RWPE2 (cell line): ENCODE results near the gene DCLRE1C.
"Not testable (repeated sequence)": the region's sequence is repeated elsewhere in the genome, so short reads cannot be mapped to it uniquely, and the experiment has no call there.

ENCODE experiments used
- ATAC-seq: fragments of 200-7000 bp; cut with Tn5 transposase; 3 replicates; pipeline ENCODE4 v1.9.1; 2021; ENCODE audit warnings: low read depth
- DNase-seq: peaks from one replicate; pipeline ENCODE4 v3.0.0-alpha.2; 2020; ENCODE audit warnings: low spot score
- H3K27ac ChIP-seq: fragments of 450-650 bp; 2 replicates; pipeline ENCODE4 v1.5.1; 2017; ENCODE audit warnings: mild to moderate bottlenecking; ENCODE audit not compliant: poor library complexity, severe bottlenecking
- H3K27me3 ChIP-seq: fragments of 250-450 bp; sonication (Bioruptor Pico); 2 replicates; pipeline ENCODE4 v1.5.1; 2021; ENCODE audit warnings: mild to moderate bottlenecking, moderate library complexity; ENCODE audit not compliant: insufficient read depth, poor library complexity, severe bottlenecking
- H3K36me3 ChIP-seq: fragments of 250-450 bp; sonication (Bioruptor Pico); 2 replicates; pipeline ENCODE4 v1.5.1; 2020; ENCODE audit warnings: low read depth, mild to moderate bottlenecking, moderate library complexity
- H3K4me1 ChIP-seq: fragments of 250-450 bp; sonication (Bioruptor Pico); 2 replicates; pipeline ENCODE4 v1.5.1; 2021; ENCODE audit warnings: mild to moderate bottlenecking, moderate library complexity; ENCODE audit not compliant: insufficient read depth, poor library complexity, severe bottlenecking
- H3K4me3 ChIP-seq: fragments of 250-450 bp; sonication (Bioruptor Pico); 2 replicates; pipeline ENCODE4 v1.5.1; 2021; ENCODE audit warnings: mild to moderate bottlenecking, moderate library complexity; ENCODE audit not compliant: severe bottlenecking
- H3K9me3 ChIP-seq: fragments of 250-450 bp; sonication (Bioruptor Pico); 2 replicates; pipeline ENCODE4 v1.5.1; 2021; ENCODE audit warnings: mild to moderate bottlenecking, moderate library complexity; ENCODE audit not compliant: severe bottlenecking
- CTCF ChIP-seq: fragments of 450-650 bp; IDR thresholded peaks from one replicate; pipeline ENCODE4 v1.5.1; 2017; ENCODE audit warnings: mild to moderate bottlenecking, moderate library complexity; ENCODE audit not compliant: poor library complexity, severe bottlenecking

The DCLRE1C gene

GRCh38 chr10:14954001-14954770 is at the start of gene DCLRE1C:
Gene DCLRE1C, minus strand, starts transcription at chr10:14954096. Its CDS starts 86 bp downstream, at chr10:14954010.
- no peak for TF ChIP-seq CTCF
- peak; percentile 93 for DNase-seq
- Histone ChIP-seq H3K27me3 (no peaks in the 10 kb centered on the region), H3K4me1 (peaks cover 7% of the 10 kb centered on the region), H3K36me3 (peaks cover 27% of the 10 kb centered on the region), H3K4me3 (peak within 1 kb of the TSS; percentile 54), H3K9me3 (no peaks in the 10 kb centered on the region), H3K27ac (peak within 1 kb of the TSS; percentile 88)
- ATAC-seq = peak; percentile 91

GRCh38 chr10:14995964-14996565 is 42.2 kb upstream of the DCLRE1C start:
- Histone ChIP-seq H3K36me3 (no peaks in the 10 kb centered on the region), H3K27me3 (no peaks in the 10 kb centered on the region), H3K27ac (no peak overlapping the region), H3K4me3 (peak overlapping the region; percentile 39), H3K9me3 (no peaks in the 10 kb centered on the region), H3K4me1 (no peaks in the 10 kb centered on the region)
- DNase-seq (no peak), ATAC-seq (peak; percentile 31; the same call in 1 of the 3 replicates)
- no peak for TF ChIP-seq CTCF

GRCh38 chr10:14993500-14994455 is 39.9 kb upstream of the DCLRE1C start:
- not testable (repeated sequence) for H3K9me3 ChIP-seq, H3K4me3 ChIP-seq, H3K27me3 ChIP-seq, ATAC-seq, H3K27ac ChIP-seq, H3K36me3 ChIP-seq, H3K4me1 ChIP-seq, DNase-seq

- not testable (repeated sequence) for H3K27ac ChIP-seq, H3K27me3 ChIP-seq, ATAC-seq, H3K36me3 ChIP-seq, DNase-seq, H3K9me3 ChIP-seq, H3K4me3 ChIP-seq, H3K4me1 ChIP-seq
These were observed 38.4 kb upstream of the DCLRE1C start for GRCh38 chr10:14992336-14992735.

- H3K4me3 ChIP-seq, H3K4me1 ChIP-seq, DNase-seq, H3K36me3 ChIP-seq, ATAC-seq, H3K9me3 ChIP-seq, H3K27ac ChIP-seq, H3K27me3 ChIP-seq: not testable (repeated sequence)
- peak; percentile 22 for TF ChIP-seq CTCF
These were observed 37.3 kb upstream of the DCLRE1C start for GRCh38 chr10:14991035-14991749.

GRCh38 chr10:14989552-14989951 is 35.7 kb upstream of the DCLRE1C start:
- not testable (repeated sequence) for ATAC-seq, H3K27ac ChIP-seq, H3K4me1 ChIP-seq, H3K36me3 ChIP-seq, H3K27me3 ChIP-seq, DNase-seq, H3K4me3 ChIP-seq, H3K9me3 ChIP-seq
